PC-3 (cell line): ENCODE measurements around the gene GABRG3. TPM values are rescaled to one million over a fixed set of nuclear protein-coding genes. Genes with fewer than 3 reads are reported as not detected.

ENCODE experiments used
- ATAC-seq: fragments of 200-7000 bp; cut with Tn5 transposase; 2 replicates; pipeline ENCODE4 v1.9.1; 2020; ENCODE audit warnings: mild to moderate bottlenecking, moderate library complexity
- BruUV-seq: library from RNA; stranded (reverse); fragments of 400-500 nt; replicated peaks from 2 replicates; lab custom pipeline; 2021; lab: Mats Ljungman, UMichigan
- CTCF ChIA-PET: fragments of 300-600 bp; sonication (Branson Sonifier 250); formaldehyde crosslinking; loops from one replicate; lab custom pipeline; 2022; ENCODE audit warnings: antibody characterized with exemption; lab: Charles Lee
- POLR2A ChIA-PET: fragments of 300-600 bp; sonication (Branson Sonifier 250); formaldehyde crosslinking; loops from one replicate; lab custom pipeline; 2022; ENCODE audit warnings: antibody characterized with exemption; ENCODE audit not compliant: unreplicated experiment; lab: Charles Lee
- DNase-seq: peaks from one replicate; pipeline ENCODE4 v3.0.0-alpha.2; 2015
- H2AFZ ChIP-seq: fragments of 300-600 bp; sonication (generic); 2 replicates; pipeline ENCODE4 v1.6.0; 2016; ENCODE audit warnings: antibody characterized with exemption, low read length
- H3F3A ChIP-seq: fragments of 300-600 bp; sonication (generic); one replicate; pipeline ENCODE4 v1.6.0; 2017; ENCODE audit warnings: antibody characterized with exemption, low read length, control low read depth, mild to moderate bottlenecking; ENCODE audit not compliant: unreplicated experiment
- H3K27ac ChIP-seq: fragments of 300-600 bp; sonication (generic); 2 replicates; pipeline ENCODE4 v1.5.1; 2016; ENCODE audit warnings: mild to moderate bottlenecking, low read length
- H3K27me3 ChIP-seq: fragments of 300-600 bp; sonication (generic); 2 replicates; pipeline ENCODE4 v1.6.1; 2016; ENCODE audit warnings: low read length, mixed read lengths
- H3K36me3 ChIP-seq: fragments of 300-600 bp; sonication (generic); 2 replicates; pipeline ENCODE4 v1.6.1; 2016; ENCODE audit warnings: low read depth, mixed run types, low read length, mixed read lengths
- H3K4me1 ChIP-seq: fragments of 300-600 bp; sonication (generic); 2 replicates; pipeline ENCODE4 v1.5.1; 2016; ENCODE audit warnings: low read length; ENCODE audit not compliant: insufficient read depth
- H3K4me2 ChIP-seq: fragments of 300-600 bp; sonication (generic); 2 replicates; pipeline ENCODE4 v1.6.0; 2016; ENCODE audit warnings: low read length
- H3K4me3 ChIP-seq: fragments of 300-600 bp; sonication (generic); 2 replicates; pipeline ENCODE4 v1.5.1; 2016; ENCODE audit warnings: mild to moderate bottlenecking, low read length, mixed read lengths
- H3K79me2 ChIP-seq: fragments of 300-600 bp; sonication (generic); 2 replicates; pipeline ENCODE4 v1.6.1; 2017; ENCODE audit warnings: low read length, mixed read lengths
- H3K9ac ChIP-seq: fragments of 300-600 bp; sonication (generic); 2 replicates; pipeline ENCODE4 v1.6.0; 2016; ENCODE audit warnings: mild to moderate bottlenecking, low read length
- H3K9me2 ChIP-seq: fragments of 300-600 bp; sonication (generic); replicated peaks from 2 replicates; pipeline ENCODE4 v1.6.1; 2016; ENCODE audit warnings: mixed run types, low read length, mixed read lengths
- H3K9me3 ChIP-seq: fragments of 300-600 bp; sonication (generic); 2 replicates; pipeline ENCODE4 v1.6.1; 2016; ENCODE audit warnings: low read length, mixed read lengths
- H4K20me1 ChIP-seq: fragments of 300-600 bp; sonication (generic); 2 replicates; pipeline ENCODE4 v1.6.1; 2016; ENCODE audit warnings: low read length, mixed read lengths
- EZH2 ChIP-seq: fragments of 300-600 bp; sonication (generic); IDR thresholded peaks from one replicate; pipeline ENCODE4 v1.6.1; 2017; ENCODE audit warnings: antibody characterized with exemption, mild to moderate bottlenecking, low read length; ENCODE audit not compliant: unreplicated experiment
- EZH2phosphoT487 ChIP-seq: fragments of 300-600 bp; sonication (generic); IDR thresholded peaks from 2 replicates; pipeline ENCODE4 v1.6.1; 2018; ENCODE audit warnings: mild to moderate bottlenecking, antibody characterized with exemption, low read length, borderline replicate concordance
- intact Hi-C: fragments of 100-400 bp; cut with micrococcal nuclease; formaldehyde crosslinking; loops from 2 replicates; pipeline ENCODE4 v1.9.0; 2023
- total RNA-seq: library from RNA; depleted of rRNA; stranded (reverse); fragments of >200 nt; gene quantifications from 2 replicates; pipeline ENCODE4 v1.2.3, GENCODE V29; 2014
- TF ChIP-seq, protein P1 (sequence below): fragments of 300-600 bp; sonication (generic); conservative IDR thresholded peaks from 2 replicates; pipeline ENCODE4 v1.5.1; 2017; ENCODE audit warnings: antibody characterized with exemption, low read depth, mild to moderate bottlenecking, low read length

GABRG3 gene
- total RNA-seq, 1 experiment from 2014 or later, result 0.11 TPM

DNA sequence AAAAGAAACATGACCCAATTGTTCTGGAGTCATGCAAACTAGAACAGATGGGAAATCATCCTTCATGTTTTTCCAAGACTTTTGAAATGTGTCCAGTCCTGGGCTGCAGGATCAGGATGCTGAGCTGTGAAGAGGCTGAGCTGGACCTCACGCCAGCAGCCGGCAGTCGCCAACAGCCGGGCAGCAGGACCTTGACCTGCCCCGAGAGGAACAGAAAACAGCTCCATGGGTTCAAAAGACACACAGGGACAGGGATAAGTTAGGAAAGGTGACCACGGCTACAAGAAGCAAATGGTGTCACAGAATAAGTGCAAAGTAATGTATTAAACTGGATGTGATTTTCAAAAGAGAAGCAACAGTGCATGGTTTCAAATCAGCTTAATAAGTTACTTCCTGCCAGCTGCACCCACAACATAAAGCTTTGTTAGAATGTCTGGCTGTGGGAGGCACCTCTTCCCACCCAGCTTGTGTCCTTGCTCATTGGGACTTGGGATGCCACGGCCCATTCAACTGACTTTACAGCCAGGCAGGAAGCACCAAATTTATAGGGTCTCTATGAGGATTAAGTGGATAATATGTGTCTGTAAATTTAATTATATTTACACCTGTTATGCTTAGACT, 266.4 kb downstream of the GABRG3 start:
- Histone ChIP-seq H3K36me3 (no peaks in the 10 kb centered on the region), H2AFZ (no peak overlapping the region), H3F3A (no peaks in the 10 kb centered on the region), H3K27ac (no peak overlapping the region), H3K4me1 (no peaks in the 10 kb centered on the region), H3K9ac (no peak overlapping the region), H4K20me1 (no peaks in the 10 kb centered on the region), H3K79me2 (no peaks in the 10 kb centered on the region), H3K4me2 (no peak overlapping the region), H3K27me3 (no peaks in the 10 kb centered on the region), H3K4me3 (no peak overlapping the region), H3K9me2 (no peaks in the 10 kb centered on the region), H3K9me3 (0 out of 2 replicates have a peak, but pooled peaks cover 10% of the 10 kb centered on the region)
- TF ChIP-seq, protein P1, sequence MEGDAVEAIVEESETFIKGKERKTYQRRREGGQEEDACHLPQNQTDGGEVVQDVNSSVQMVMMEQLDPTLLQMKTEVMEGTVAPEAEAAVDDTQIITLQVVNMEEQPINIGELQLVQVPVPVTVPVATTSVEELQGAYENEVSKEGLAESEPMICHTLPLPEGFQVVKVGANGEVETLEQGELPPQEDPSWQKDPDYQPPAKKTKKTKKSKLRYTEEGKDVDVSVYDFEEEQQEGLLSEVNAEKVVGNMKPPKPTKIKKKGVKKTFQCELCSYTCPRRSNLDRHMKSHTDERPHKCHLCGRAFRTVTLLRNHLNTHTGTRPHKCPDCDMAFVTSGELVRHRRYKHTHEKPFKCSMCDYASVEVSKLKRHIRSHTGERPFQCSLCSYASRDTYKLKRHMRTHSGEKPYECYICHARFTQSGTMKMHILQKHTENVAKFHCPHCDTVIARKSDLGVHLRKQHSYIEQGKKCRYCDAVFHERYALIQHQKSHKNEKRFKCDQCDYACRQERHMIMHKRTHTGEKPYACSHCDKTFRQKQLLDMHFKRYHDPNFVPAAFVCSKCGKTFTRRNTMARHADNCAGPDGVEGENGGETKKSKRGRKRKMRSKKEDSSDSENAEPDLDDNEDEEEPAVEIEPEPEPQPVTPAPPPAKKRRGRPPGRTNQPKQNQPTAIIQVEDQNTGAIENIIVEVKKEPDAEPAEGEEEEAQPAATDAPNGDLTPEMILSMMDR, result no peak
- TF ChIP-seq EZH2, result no peak
- TF ChIP-seq EZH2phosphoT487, result no peak
- intact Hi-C loops, result no loop called here
- no peak for ATAC-seq
- DNase-seq, result no peak
- ChIA-PET CTCF (no interaction called here), POLR2A (no interaction called here)
- no TSS peak for BruUV-seq

DNA sequence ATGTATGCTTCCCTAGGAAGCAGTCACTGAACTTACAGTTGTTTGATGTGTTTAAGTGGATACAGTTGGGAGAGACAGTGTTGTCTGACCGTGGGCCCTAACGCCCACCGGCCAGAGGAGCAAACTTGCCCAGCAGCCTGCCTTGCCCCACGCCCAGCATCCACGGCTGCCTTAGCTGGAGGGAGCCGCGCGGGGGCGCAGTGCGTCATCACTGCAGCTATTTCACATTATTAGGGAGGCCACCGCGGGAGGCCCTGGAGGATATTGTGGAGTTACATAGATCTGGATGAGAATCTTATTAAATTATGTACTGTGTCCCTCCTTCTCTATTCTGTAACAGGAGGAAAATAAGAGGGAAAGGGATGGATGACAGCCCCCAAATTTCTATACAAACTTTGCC, 267.2 kb downstream of the GABRG3 start:
- no peaks in the 10 kb centered on the region for H4K20me1 ChIP-seq
- no peaks in the 10 kb centered on the region for H3K9me2 ChIP-seq
- intact Hi-C loops, result no loop called here
- 0 out of 2 replicates have a peak, but pooled peaks cover 10% of the 10 kb centered on the region for H3K9me3 ChIP-seq
- H3K9ac ChIP-seq, result no peak overlapping the region
- H3K4me3 ChIP-seq, result no peak overlapping the region
- no TSS peak for BruUV-seq
- no peaks in the 10 kb centered on the region for H3K79me2 ChIP-seq
- no peaks in the 10 kb centered on the region for H3K4me1 ChIP-seq
- no peak for DNase-seq
- no peak overlapping the region for H3K27ac ChIP-seq
- CTCF ChIA-PET, result no interaction called here
- no peak overlapping the region for H2AFZ ChIP-seq
- no peaks in the 10 kb centered on the region for H3K36me3 ChIP-seq
- H3K4me2 ChIP-seq, result no peak overlapping the region
- no peaks in the 10 kb centered on the region for H3F3A ChIP-seq
- no peak for ATAC-seq
- POLR2A ChIA-PET, result no interaction called here
- no peaks in the 10 kb centered on the region for H3K27me3 ChIP-seq
- TF ChIP-seq EZH2 (no peak), EZH2phosphoT487 (no peak)
- TF ChIP-seq, protein P1, result no peak

DNA sequence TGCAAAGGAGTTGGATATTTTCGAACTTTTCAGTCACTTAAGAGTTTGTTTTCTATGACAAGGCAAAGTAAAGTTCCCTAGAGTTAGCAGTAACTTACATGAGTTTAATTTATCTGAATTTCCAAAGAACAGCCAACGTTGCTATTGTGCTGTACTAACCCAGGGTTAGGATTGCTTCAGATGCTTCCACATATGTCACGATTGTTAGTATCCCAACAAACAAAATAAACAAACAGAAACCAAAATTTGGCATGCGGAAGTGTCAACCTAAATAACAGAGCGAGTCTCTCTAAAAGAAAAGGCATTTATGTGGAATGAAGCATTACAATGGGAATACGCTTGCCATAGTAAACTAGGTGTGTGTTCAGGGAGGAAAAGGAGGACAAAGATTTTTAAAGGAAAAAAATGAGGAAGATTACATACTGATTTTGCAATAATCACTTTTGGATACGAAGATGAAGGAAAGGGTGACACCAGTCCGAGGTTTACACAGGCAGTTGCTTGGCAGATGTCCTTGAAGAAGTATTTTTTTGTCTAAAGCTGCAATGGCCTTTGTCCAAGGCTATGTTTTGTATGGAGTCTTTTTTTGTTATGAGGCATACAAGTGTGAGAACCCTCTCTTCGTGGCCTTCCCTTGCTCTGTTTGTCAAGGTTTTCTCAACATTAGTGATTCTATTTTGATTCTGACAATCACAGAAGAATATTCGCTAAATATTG, 267.9 kb downstream of the GABRG3 start:
- Histone ChIP-seq H3K9me2 (no peaks in the 10 kb centered on the region), H3K4me2 (no peak overlapping the region), H3K9ac (no peak overlapping the region), H2AFZ (no peak overlapping the region), H3K27me3 (no peaks in the 10 kb centered on the region), H3F3A (no peaks in the 10 kb centered on the region), H3K4me3 (no peak overlapping the region), H3K9me3 (0 out of 2 replicates have a peak, but pooled peaks cover 10% of the 10 kb centered on the region), H4K20me1 (no peaks in the 10 kb centered on the region), H3K4me1 (no peaks in the 10 kb centered on the region), H3K27ac (no peak overlapping the region), H3K36me3 (no peaks in the 10 kb centered on the region), H3K79me2 (no peaks in the 10 kb centered on the region)
- intact Hi-C loops, result no loop called here
- ChIA-PET CTCF (no interaction called here), POLR2A (no interaction called here)
- ATAC-seq (no peak), DNase-seq (no peak)
- TF ChIP-seq EZH2 (no peak), EZH2phosphoT487 (no peak)
- TF ChIP-seq, protein P1, result no peak
- BruUV-seq, result no TSS peak
